ENCODE data around the gene MACROD2. TPM values are rescaled to one million over a fixed set of nuclear protein-coding genes. Genes with fewer than 3 reads are reported as not detected.
A peak's percentile ranks its signal among the peaks of the same experiment; 100 is the strongest.

Gene MACROD2
- total and polyA plus RNA-seq, 2 of the 4 experiments (the other 2 are of a cell fraction), result not detected

DNA sequence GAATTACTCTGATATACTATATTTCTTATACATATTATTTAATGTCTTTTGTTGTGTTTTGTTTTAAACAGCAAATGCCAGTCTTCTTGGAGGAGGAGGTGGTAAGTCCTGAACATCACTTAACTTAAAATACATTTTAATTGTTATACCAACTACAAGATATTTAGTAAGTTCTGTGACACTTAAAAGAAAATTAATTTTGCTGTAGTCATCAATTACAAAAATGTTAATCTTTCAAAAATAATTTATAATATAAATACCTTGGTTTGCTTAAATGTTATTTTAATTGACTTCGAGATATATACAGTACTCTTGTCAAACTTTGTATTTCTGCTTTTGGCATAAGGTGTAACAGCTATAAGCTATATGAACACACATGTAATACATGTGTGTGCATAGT, 498.1 kb downstream of the MACROD2 start:
- Histone ChIP-seq H2AK5ac (ENCODE audit: low read depth, low read length) (no peak overlapping the region), H3K9me1 (ENCODE audit: insufficient read depth, low read length) (no peaks in the 10 kb centered on the region), H3K4me2 (ENCODE audit: low read depth, low read length) (no peak overlapping the region), H3K27ac (ENCODE audit: insufficient read depth, low read length) (no peak overlapping the region), H3K9me3 (ENCODE audit: control insufficient read depth, insufficient read depth, low read length) (no peaks in the 10 kb centered on the region), H3K36me3 (ENCODE audit: control insufficient read depth, insufficient read depth, low read length) (no peaks in the 10 kb centered on the region), H3K4me3 (ENCODE audit: insufficient read depth, low read depth, low read length) (no peak overlapping the region), H3K23ac (ENCODE audit: low read depth, low read length) (no peak overlapping the region), H3K18ac (ENCODE audit: low read depth, low read length) (no peak overlapping the region), H3K56ac (ENCODE audit: extremely low read depth, insufficient read depth, low read length) (no peak overlapping the region), H3K27me3 (ENCODE audit: control insufficient read depth, insufficient read depth, low read length) (no peaks in the 10 kb centered on the region), H3K4me1 (ENCODE audit: control insufficient read depth, insufficient read depth, low read length) (no peaks in the 10 kb centered on the region), H4K8ac (ENCODE audit: low read depth in 2 of 2, low read length in 2 of 2) (no peak overlapping the region), H3K79me1 (ENCODE audit: low read depth in 1 of 2, low read length in 2 of 2) (no peaks in the 10 kb centered on the region), H3K9ac (ENCODE audit: low read depth, low read length) (no peak overlapping the region), H2BK20ac (ENCODE audit: low read depth, low read length) (no peak overlapping the region), H4K91ac (ENCODE audit: insufficient read depth, low read depth, low read length) (no peak overlapping the region), H3K14ac (replicated peaks; ENCODE audit: low read depth, low read length) (no peak overlapping the region), H2BK15ac (ENCODE audit: low read depth, low read length) (no peak overlapping the region), H2BK5ac (ENCODE audit: low read depth, low read length, poor library complexity, severe bottlenecking) (no peak overlapping the region), H2BK120ac (ENCODE audit: low read depth, low read length) (no peak overlapping the region), H3K4ac (ENCODE audit: low read depth, low read length) (no peak overlapping the region), H4K5ac (ENCODE audit: low read depth, low read length) (no peak overlapping the region), H2AFZ (replicated peaks; ENCODE audit: low read length, poor library complexity) (no peak overlapping the region), H4K20me1 (ENCODE audit: insufficient read depth, low read length) (no peaks in the 10 kb centered on the region), H2AK9ac (replicated peaks; ENCODE audit: low read depth, low read length, poor library complexity) (no peak overlapping the region)
- ChIA-PET CTCF (interaction anchor here (0.6 kb wide), 1 partner anchor 173 kb away, joined by 3 read pairs; no protein-coding TSS in a partner anchor), POLR2A (ENCODE audit: unreplicated experiment) (no interaction called here)
- no TSS peak for BruUV-seq (replicated peaks)
- intact Hi-C loops (cut with micrococcal nuclease), result loop anchor here (5.0 kb wide), 1 partner anchor 36 kb away; no protein-coding TSS in a partner anchor
- ATAC-seq (ENCODE audit: low read depth) (no peak), DNase-seq (no peak)
- TF ChIP-seq MAZ (IDR thresholded peaks at IDR 0.05; ENCODE audit: borderline replicate concordance, low read depth, low read length), result no peak
- TF ChIP-seq, protein P1, sequence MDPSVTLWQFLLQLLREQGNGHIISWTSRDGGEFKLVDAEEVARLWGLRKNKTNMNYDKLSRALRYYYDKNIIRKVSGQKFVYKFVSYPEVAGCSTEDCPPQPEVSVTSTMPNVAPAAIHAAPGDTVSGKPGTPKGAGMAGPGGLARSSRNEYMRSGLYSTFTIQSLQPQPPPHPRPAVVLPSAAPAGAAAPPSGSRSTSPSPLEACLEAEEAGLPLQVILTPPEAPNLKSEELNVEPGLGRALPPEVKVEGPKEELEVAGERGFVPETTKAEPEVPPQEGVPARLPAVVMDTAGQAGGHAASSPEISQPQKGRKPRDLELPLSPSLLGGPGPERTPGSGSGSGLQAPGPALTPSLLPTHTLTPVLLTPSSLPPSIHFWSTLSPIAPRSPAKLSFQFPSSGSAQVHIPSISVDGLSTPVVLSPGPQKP (IDR thresholded peaks at IDR 0.05; ENCODE audit: borderline replicate concordance, low read depth, low read length), result no peak
- TF ChIP-seq MAFK (IDR thresholded peaks at IDR 0.05; ENCODE audit: low read depth, low read length), result peak; percentile 68
- TF ChIP-seq, protein P2, sequence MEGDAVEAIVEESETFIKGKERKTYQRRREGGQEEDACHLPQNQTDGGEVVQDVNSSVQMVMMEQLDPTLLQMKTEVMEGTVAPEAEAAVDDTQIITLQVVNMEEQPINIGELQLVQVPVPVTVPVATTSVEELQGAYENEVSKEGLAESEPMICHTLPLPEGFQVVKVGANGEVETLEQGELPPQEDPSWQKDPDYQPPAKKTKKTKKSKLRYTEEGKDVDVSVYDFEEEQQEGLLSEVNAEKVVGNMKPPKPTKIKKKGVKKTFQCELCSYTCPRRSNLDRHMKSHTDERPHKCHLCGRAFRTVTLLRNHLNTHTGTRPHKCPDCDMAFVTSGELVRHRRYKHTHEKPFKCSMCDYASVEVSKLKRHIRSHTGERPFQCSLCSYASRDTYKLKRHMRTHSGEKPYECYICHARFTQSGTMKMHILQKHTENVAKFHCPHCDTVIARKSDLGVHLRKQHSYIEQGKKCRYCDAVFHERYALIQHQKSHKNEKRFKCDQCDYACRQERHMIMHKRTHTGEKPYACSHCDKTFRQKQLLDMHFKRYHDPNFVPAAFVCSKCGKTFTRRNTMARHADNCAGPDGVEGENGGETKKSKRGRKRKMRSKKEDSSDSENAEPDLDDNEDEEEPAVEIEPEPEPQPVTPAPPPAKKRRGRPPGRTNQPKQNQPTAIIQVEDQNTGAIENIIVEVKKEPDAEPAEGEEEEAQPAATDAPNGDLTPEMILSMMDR (conservative IDR thresholded peaks at IDR 0.05; ENCODE audit: low read depth, low read length), result no peak
- dilution Hi-C loops (cut with HindIII; ENCODE audit: low sequenced_read_pairs, unreplicated experiment), result no loop called here
- in situ Hi-C loops (cut with MboI; ENCODE audit: low sequenced_read_pairs), result no loop called here
- no CpG with 5 or more reads among the region's 1 CpG for WGBS, 2 experiments (ENCODE audit: extremely low coverage in 2 of 2, insufficient read length in 1 of 2)

Data from IMR-90 (cell line).